ENCODE measurements around the gene EPC2.

GRCh38 chr2:148764815-148765214 is 120.3 kb downstream of the EPC2 start:
- TF ChIP-seq POLR2A (IDR thresholded peaks at IDR 0.05; ENCODE audit: low read depth, low read length) = no peak
- TF ChIP-seq POLR2AphosphoS5 (IDR thresholded peaks at IDR 0.05; ENCODE audit: low read depth, low read length) = no peak
- no peak for TF ChIP-seq SPI1 (IDR thresholded peaks at IDR 0.05; ENCODE audit: low read depth, low read length)
- no peak for TF ChIP-seq TAF1 (IDR thresholded peaks at IDR 0.05; ENCODE audit: low read depth, low read length)
